GM12864 (cell line): ENCODE results near the gene SMPD1.

ENCODE experiments used
- DNase-seq: peaks from one replicate; pipeline ENCODE4 v3.0.0-alpha.2; 2011; ENCODE audit warnings: low read depth
- H3K4me3 ChIP-seq: 2 replicates; pipeline ENCODE4 v1.5.1; 2011; ENCODE audit warnings: mild to moderate bottlenecking, low read depth, low read length, control low read depth
- CTCF ChIP-seq: IDR thresholded peaks from 2 replicates; pipeline ENCODE4 v1.5.1; 2011; ENCODE audit warnings: low read depth, mild to moderate bottlenecking, moderate library complexity, low read length, control low read depth, inconsistent platforms; ENCODE audit errors: missing control alignments

SMPD1 gene

GRCh38 chr11:6442441-6442840 lies 52.2 kb downstream of the SMPD1 start:
- DNase-seq, result no peak
- no peak for TF ChIP-seq CTCF
- no peak overlapping the region for H3K4me3 ChIP-seq

- peak; percentile 13 for DNase-seq
- H3K4me3 ChIP-seq, result no peak overlapping the region
- peak; percentile 96 for TF ChIP-seq CTCF
Observed at GRCh38 chr11:6443269-6444003, 53.2 kb downstream of the SMPD1 start.
